HEK293T (cell line): ENCODE measurements around the gene CCDC134.

Source experiments
- CTCF ChIA-PET: fragments of 350-600 bp; formaldehyde crosslinking; extraction: SDS; loops from one replicate; lab custom pipeline; 2021; ENCODE audit warnings: antibody characterized with exemption, inconsistent platforms; lab: Yijun Ruan, JAX
- POLR2A ChIA-PET: fragments of 350-600 bp; formaldehyde crosslinking; extraction: SDS; loops from one replicate; lab custom pipeline; 2020; ENCODE audit warnings: antibody characterized with exemption, inconsistent platforms; lab: Yijun Ruan, JAX
- DNase-seq: peaks from one replicate; pipeline ENCODE4 v3.0.0; 2012; ENCODE audit warnings: mixed read lengths; ENCODE audit errors: extremely low spot score
- ARNT ChIP-seq: fragments of 450-650 bp; IDR thresholded peaks from 2 replicates; pipeline ENCODE4 v1.6.1; 2017; ENCODE audit warnings: mild to moderate bottlenecking
- BHLHE40 ChIP-seq: fragments of 450-650 bp; IDR thresholded peaks from 2 replicates; pipeline ENCODE4 v1.6.1; 2016; ENCODE audit warnings: mild to moderate bottlenecking, moderate library complexity, borderline replicate concordance
- CTBP1 ChIP-seq: fragments of 450-650 bp; IDR thresholded peaks from 2 replicates; pipeline ENCODE4 v1.6.1; 2016; ENCODE audit warnings: borderline replicate concordance
- ELF4 ChIP-seq: fragments of 450-650 bp; IDR thresholded peaks from 2 replicates; pipeline ENCODE4 v1.6.1; 2017; ENCODE audit warnings: antibody characterized with exemption
- FOXA1 ChIP-seq: fragments of 450-650 bp; IDR thresholded peaks from 2 replicates; pipeline ENCODE4 v1.6.1; 2016; ENCODE audit warnings: mild to moderate bottlenecking
- FOXK2 ChIP-seq: fragments of 450-650 bp; IDR thresholded peaks from 2 replicates; pipeline ENCODE4 v1.6.1; 2016; ENCODE audit warnings: mild to moderate bottlenecking
- FOXM1 ChIP-seq: fragments of 450-650 bp; IDR thresholded peaks from 2 replicates; pipeline ENCODE4 v1.6.1; 2017; ENCODE audit warnings: mild to moderate bottlenecking, borderline replicate concordance
- HDGF ChIP-seq: fragments of 450-650 bp; IDR thresholded peaks from 2 replicates; pipeline ENCODE4 v1.6.1; 2017; ENCODE audit warnings: antibody characterized with exemption, borderline replicate concordance
- L3MBTL2 ChIP-seq: fragments of 450-650 bp; conservative IDR thresholded peaks from 2 replicates; pipeline ENCODE4 v1.6.1; 2016; ENCODE audit warnings: mild to moderate bottlenecking
- LEF1 ChIP-seq: fragments of 450-650 bp; IDR thresholded peaks from 2 replicates; pipeline ENCODE4 v1.6.1; 2017; ENCODE audit warnings: mild to moderate bottlenecking, borderline replicate concordance
- NFRKB ChIP-seq: fragments of 450-650 bp; IDR thresholded peaks from 2 replicates; pipeline ENCODE4 v1.6.1; 2016; ENCODE audit warnings: mild to moderate bottlenecking, moderate library complexity
- SP1 ChIP-seq: fragments of 450-650 bp; IDR thresholded peaks from 2 replicates; pipeline ENCODE4 v1.6.1; 2017
- SUZ12 ChIP-seq: fragments of 450-650 bp; IDR thresholded peaks from 2 replicates; pipeline ENCODE4 v1.6.1; 2016; ENCODE audit warnings: mild to moderate bottlenecking
- TARDBP ChIP-seq: fragments of 450-650 bp; IDR thresholded peaks from 2 replicates; pipeline ENCODE4 v1.6.1; 2016
- ZNF384 ChIP-seq: fragments of 450-650 bp; IDR thresholded peaks from 2 replicates; pipeline ENCODE4 v1.6.1; 2016
- TF ChIP-seq, protein P1 (sequence below): fragments of 450-650 bp; IDR thresholded peaks from 2 replicates; pipeline ENCODE4 v1.6.1; 2016

The CCDC134 gene

DNA sequence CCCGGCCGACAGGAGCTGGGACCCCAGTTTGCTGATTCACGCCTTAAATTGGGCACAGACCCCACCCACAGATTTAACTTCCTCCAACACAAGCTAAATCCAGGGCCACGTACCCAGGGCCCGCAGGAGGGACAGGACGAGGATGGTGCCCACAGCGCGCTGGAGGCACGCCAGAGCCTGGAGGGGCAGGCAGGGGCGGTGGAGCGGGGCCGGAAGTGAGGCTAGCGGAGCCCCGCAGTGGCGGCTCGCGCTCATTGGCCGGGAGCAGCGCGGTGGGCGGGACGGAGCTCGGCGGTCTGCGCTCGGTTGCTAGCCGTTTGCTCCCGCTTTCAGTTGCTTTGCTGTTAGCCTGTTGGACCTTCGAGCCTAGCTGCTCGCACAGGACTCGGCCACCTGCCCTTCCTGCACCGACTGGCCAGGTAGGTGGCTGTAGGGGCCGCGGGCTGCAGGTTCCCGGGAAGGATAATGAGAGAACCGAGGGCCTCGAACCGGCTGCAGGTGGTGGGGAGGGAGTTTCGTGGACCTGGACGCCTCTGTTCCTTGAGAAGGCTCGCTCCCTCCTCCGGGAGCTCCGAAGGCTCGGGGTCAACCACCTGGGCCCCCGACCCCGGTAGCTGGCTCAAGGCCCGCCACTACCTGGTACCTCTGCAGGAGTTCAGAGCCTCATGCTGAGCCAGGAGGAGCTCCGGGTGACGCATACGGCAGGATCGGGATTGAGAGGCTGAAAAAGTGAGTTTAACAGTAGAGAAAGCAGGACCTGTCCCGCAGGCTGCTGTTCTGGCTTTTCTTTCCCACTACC is at the start of gene CCDC134:
CCDC134 (plus strand) TSS at position 332 of the 799 bp plus-strand sequence. CDS start 8,212 bp downstream, outside the sequence.
- TF ChIP-seq LEF1, result no peak
- TF ChIP-seq FOXA1, result no peak
- no peak for TF ChIP-seq ZNF384
- TF ChIP-seq FOXK2, result no peak
- TF ChIP-seq, protein P1, sequence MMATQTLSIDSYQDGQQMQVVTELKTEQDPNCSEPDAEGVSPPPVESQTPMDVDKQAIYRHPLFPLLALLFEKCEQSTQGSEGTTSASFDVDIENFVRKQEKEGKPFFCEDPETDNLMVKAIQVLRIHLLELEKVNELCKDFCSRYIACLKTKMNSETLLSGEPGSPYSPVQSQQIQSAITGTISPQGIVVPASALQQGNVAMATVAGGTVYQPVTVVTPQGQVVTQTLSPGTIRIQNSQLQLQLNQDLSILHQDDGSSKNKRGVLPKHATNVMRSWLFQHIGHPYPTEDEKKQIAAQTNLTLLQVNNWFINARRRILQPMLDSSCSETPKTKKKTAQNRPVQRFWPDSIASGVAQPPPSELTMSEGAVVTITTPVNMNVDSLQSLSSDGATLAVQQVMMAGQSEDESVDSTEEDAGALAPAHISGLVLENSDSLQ, result no peak
- peak; percentile 77 for TF ChIP-seq L3MBTL2
- no peak for TF ChIP-seq BHLHE40
- TF ChIP-seq FOXM1, result no peak
- no peak for TF ChIP-seq SP1
- TF ChIP-seq NFRKB, result no peak
- no peak for TF ChIP-seq CTBP1
- TF ChIP-seq ELF4, result peak; percentile 72; the same call in 1 of the 2 replicates
- TF ChIP-seq ARNT, result no peak
- ChIA-PET POLR2A (interaction anchor here (0.6 to 2.8 kb wide), 56 partner anchors 8 to 1999 kb away, joined by 3 to 35 read pairs (median 4); partner anchors contain the start of genes CENPM, MEI1, SNU13 and SREBF2), CTCF (interaction anchor here (0.9 to 3.1 kb wide), 5 partner anchors 38 to 140 kb away, joined by 3 to 22 read pairs (median 4); no protein-coding TSS in a partner anchor)
- peak; percentile 97 for DNase-seq

DNA sequence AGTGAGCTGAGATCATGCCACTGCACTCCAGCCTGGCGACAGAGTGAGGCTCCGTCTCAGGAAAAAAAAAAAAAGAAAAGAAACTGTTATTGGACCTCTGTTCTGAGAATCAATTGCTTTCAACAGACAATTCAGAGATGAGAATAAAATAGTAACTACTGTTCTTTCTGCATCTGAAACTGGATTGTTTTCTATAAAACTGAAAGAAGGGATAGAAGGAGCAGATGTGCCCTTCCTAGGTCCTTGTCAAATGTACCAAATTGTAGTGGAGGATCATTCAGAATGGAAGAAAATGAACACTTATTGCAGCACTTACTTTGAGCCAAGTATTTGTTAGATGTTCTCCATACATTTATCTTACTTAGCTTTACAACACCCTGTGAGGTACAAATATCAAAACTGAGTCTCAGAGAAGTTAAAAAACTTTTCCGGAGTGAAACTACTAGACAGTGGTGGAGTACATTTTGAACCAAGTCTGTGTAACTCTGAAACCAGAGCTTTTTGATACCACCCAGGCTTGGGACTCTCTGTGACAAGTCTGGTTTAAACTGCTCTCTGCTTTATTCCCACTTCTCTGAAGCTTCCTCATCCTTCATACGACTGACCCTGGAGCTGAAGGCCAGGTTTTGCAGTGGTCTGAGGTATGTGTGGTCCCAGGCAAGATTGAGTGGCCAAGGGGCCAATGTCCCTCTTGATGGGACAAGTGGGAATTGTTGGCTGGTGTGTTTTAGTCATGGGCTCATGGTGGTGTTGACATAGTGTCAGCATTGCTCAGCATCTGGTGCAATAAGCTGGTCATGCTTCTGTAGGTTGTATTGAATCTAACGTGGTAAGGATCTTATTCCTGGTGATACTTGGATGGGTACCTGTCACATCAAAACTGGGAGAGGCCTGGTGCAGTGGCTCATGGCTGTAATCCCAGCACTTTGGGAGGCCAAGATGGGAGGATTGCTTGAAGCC is 48.2 kb upstream of the CCDC134 start:
- POLR2A ChIA-PET, result interaction anchor here (0.8 to 1.9 kb wide), 3 partner anchors 15 to 85 kb away, joined by 3 to 10 read pairs (median 4); partner anchors contain the start of gene CCDC134
- no peak for DNase-seq
- CTCF ChIA-PET, result interaction anchor here (2.0 kb wide), 1 partner anchor 10 kb away, joined by 7 read pairs; no protein-coding TSS in a partner anchor
- TF ChIP-seq BHLHE40 (no peak), ARNT (no peak), FOXA1 (no peak), FOXK2 (no peak), CTBP1 (no peak), L3MBTL2 (no peak)
- TF ChIP-seq, protein P1, result no peak

DNA sequence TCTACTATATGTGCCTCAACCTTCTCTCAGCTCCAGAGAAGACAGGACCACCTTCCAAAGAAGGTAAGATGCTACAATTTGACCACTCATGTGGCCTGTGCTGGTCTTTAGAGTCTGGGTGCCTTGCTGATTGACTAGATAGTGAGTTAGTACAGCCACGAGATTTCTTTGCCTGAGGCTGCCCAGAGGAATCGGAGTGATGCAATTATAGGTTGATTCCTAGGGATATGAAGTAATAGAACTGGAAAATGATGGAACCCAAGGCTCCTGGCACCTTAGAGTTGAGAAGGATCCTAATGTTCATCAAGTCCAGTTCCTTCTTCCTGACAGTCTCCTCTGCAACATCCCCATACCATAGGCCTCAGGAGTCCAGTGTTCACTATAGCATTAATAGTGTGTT is 46.5 kb upstream of the CCDC134 start:
- ChIA-PET POLR2A (interaction anchor here (1.3 kb wide), 1 partner anchor 88 kb away, joined by 3 read pairs; no protein-coding TSS in a partner anchor), CTCF (interaction anchor here (2.0 kb wide), 1 partner anchor 9 kb away, joined by 7 read pairs; no protein-coding TSS in a partner anchor)
- no peak for DNase-seq
- TF ChIP-seq SP1, result no peak
- TF ChIP-seq CTBP1, result no peak
- TF ChIP-seq, protein P1, result no peak
- no peak for TF ChIP-seq FOXK2
- TF ChIP-seq FOXM1, result no peak
- TF ChIP-seq LEF1, result no peak
- no peak for TF ChIP-seq NFRKB
- TF ChIP-seq HDGF, result no peak
- TF ChIP-seq ZNF384, result no peak
- no peak for TF ChIP-seq SUZ12
- no peak for TF ChIP-seq FOXA1
- TF ChIP-seq ELF4, result no peak
- TF ChIP-seq TARDBP, result no peak
- TF ChIP-seq L3MBTL2, result no peak
- TF ChIP-seq ARNT, result no peak

DNA sequence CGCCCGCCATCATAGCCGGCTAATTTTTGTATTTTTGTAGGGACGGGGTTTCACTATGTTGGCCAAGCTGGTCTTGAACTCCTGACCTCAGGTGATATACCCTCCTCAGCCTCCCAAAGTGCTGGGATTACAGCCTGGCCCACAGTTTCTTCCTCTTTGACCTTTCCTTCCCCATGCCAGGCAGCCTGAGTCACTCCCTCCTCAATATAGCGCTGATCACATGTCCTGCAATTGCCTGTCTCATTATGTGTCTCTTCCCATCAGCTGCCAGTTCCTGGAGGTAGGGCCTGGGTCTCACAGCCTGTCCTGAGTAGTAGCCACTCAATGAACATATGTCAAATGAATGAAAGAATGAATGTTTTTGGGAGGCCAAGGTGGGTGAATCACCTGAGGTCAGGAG is 43.0 kb upstream of the CCDC134 start:
- no peak for DNase-seq
- TF ChIP-seq FOXM1 (no peak), SP1 (no peak), ELF4 (no peak), ZNF384 (no peak), NFRKB (no peak), TARDBP (no peak), FOXA1 (no peak), L3MBTL2 (no peak), BHLHE40 (no peak), SUZ12 (no peak)
- TF ChIP-seq, protein P1, result no peak
- POLR2A ChIA-PET, result no interaction called here
- CTCF ChIA-PET, result interaction anchor here (0.5 kb wide), 1 partner anchor 14 kb away, joined by 7 read pairs; no protein-coding TSS in a partner anchor
